HG02623 (cell line): ENCODE data around the gene ECI1.
"Not testable (repeated sequence)": the region's sequence is repeated elsewhere in the genome, so short reads cannot be mapped to it uniquely, and the experiment has no call there.

Source experiments
- ATAC-seq: cut with Tn5 transposase; IDR thresholded peaks from one replicate; pipeline ENCODE4 v1.9.1; 2021; ENCODE audit warnings: moderate library complexity; ENCODE audit not compliant: unreplicated experiment

The ECI1 gene

GRCh38 chr16:2257726-2258125 is 6.3 kb upstream of the ECI1 start:
- ATAC-seq = no peak

GRCh38 chr16:2256531-2257140 is 5.2 kb upstream of the ECI1 start:
- no peak for ATAC-seq

DNA sequence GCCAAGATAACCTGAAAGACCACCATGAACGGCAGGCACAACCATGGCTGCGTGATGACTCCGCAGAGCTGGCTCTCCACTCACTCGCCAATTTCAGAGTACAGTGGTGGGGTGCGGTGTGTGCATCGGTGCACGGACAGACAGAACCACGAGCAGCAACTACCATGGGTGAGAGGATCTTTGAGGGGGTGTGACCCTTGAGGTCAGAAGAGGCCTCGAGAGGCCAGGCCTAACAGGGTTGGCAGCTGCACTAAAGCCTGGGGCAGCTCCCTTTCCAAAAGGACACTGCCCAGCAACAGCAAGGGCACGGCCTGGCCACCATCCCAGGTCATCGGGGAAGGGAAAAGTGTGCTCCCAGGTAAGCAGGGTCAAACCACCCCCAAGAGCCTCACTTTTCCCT is 1.9 kb upstream of the ECI1 start:
- ATAC-seq = no peak

GRCh38 chr16:2252806-2253148 is 1.4 kb upstream of the ECI1 start:
- ATAC-seq = no peak

GRCh38 chr16:2250652-2251295 is 613 bp downstream of the ECI1 start:
- ATAC-seq = no peak

- no peak for ATAC-seq
Observed at GRCh38 chr16:2246301-2246885, 5.0 kb downstream of the ECI1 start.

DNA sequence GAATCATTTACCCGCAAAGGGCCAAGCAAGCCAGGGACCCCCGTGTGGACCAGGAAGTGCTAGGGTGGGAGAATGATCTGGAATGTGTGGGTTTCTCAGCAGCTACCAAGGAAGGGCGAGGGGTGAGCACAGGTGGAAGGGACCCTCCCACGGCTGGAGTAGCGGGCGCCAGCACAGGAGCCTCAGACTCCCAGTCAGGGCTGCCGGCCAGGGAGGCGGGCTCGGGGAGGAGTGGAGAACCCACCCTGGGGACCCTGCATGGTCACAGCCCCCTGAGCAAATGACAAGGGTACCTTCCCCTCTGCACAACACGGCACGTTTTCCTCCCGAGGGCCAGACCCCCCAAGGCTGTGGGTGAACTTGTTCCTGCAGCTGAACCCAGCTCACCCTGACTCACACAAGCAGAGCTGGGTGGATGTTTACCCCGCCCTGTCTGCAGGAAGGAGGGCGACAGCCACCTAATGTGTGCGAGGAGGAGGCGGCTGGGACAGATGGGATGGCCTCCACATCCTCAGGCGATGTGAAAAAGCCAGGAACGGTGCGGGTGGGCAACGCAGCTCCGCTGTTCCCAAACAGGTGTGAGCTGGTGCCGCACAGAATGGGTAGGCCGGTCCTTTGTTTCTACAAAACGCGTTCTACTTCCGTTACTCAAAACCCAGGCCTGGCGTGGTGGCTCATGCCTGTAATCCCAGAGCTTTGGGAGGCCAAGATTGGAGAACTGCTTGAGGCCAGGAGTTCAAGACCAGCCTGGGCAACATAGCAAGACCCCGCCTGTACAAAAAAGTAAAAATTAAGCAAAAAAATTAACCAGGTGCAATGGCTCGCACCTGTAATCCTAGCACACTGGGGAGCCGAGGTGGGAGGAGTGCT is 6.2 kb downstream of the ECI1 start:
- ATAC-seq = no peak

DNA sequence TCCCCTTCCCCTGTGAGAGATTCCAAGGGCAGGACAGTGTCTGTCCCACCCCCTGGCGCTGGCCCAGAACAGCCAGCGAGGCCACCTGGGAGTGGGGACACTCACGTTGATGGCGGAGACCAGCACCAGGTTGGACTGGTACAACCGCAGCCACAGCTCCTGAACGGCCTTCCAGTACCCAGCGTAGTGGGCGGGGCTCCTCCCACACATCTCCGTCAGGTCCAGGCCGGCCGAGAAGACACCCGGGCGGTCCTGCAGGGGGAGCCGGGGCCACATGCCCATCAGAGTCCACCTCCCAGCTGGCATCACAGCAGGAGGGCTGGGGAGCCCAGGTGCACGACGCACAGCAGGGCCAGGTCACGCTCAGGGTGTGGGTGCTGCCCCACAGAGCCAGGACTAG is 7.1 kb downstream of the ECI1 start:
- no peak for ATAC-seq

DNA sequence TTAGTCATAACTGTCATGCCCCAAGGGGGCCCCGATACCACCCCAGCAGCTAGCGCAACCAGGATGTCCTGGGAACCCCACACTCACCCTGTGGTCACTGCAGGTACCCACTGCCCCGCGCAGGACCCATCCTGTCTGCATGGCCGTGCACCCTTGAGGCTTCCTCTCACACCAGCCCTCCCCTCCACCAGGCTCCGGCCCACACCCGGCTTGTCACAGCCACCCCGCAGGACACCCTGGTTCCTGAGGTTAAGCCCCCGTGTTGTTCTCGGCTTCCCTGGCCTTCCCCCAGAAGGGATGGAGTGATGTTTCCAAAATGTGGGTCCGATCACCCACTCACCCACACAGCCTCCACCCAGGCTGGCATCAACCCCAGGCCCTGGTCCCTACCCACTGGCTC is 7.6 kb downstream of the ECI1 start:
- ATAC-seq = no peak

DNA sequence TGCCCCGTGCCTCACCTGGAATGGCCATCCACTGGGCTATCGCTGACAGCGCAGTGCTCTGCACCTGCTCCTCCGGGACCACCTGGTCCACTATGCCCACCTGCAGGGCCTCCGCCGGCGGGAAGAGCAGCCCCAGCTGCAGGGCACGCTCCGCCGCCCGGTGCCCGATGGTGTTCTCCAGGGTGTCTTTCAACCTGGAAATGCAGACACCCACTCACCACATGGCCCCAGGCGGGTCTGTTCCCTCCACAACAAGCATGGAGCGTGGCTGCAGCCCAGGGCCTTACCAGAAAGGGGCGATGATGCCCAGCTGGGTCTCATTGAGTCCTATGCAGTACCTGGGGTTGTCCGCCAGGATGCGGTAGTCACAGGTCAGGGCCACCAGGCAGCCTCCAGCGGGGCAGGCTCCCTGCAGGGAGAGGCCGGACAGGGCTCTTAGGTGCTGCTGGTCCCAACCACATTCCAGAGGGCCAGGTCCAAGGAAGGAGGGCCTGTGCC is 8.3 kb downstream of the ECI1 start:
- ATAC-seq = no peak

DNA sequence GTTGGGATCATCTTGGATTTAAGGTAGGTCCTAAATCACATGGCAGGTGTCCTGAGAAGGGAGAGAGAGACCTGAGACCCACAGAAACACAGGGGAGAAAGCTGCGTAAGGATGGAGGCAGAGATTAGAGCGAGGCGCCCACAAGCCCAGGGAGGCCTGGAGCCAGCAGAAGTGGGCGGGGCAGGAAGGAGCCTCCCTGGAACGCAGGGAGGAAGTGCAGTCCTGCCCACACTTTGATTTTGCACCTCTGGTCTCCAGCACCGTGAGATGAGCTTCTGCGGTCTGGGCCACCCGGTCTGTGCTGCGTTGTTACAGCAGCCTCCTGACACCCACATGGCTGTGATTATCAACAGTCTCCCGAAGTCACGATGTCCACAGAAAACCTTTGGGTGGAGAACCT is 8.8 kb downstream of the ECI1 start:
- ATAC-seq = no peak

- ATAC-seq = not testable (repeated sequence)
Observed at GRCh38 chr16:2240331-2240730, 11.1 kb downstream of the ECI1 start.

DNA sequence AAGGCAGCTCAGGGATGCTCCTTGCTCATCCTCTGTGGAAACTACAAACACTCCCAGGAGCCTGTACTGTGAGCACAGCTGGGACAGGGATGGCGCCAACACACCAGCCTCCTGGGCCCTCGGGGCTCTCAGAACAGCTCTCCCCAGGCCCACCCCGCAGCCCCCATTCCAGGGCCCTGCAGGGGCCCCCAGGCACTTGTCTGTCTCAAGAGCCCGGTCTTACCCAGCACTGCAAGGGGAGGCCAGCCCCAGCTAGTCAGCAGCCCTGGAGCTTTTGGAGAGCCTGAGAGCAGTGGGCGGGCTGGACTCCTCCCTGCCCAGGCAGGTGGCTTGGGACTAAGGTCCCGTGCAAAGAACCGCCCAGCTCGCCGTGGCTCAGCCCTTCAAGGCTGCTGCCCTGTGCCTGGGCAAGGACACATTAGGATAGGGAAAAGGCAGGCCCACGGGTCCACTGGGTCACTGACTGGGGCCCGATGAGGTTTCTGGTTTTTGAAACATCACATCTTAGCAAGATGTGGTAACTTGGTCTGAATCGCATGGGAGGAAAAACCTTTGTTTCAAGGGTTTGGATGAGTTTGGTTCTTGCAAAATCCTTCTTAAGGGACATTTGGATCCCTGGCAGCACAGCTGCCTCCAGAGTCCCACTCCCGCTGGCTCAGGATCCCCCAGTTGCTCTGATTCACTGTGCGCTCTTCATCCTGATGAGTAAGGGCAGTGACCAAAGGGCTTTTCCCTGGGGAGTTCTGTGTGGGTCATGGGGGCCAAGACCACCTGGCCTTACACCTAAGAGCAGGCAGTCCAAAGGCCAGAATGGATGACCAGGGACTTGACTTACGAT is 12.3 kb downstream of the ECI1 start:
- ATAC-seq = no peak

- no peak for ATAC-seq
Observed at GRCh38 chr16:2238150-2238837, 13.1 kb downstream of the ECI1 start.

- no peak for ATAC-seq
Observed at GRCh38 chr16:2237493-2238149, 13.8 kb downstream of the ECI1 start.

- no peak for ATAC-seq
Observed at GRCh38 chr16:2237102-2237482, 14.3 kb downstream of the ECI1 start.

DNA sequence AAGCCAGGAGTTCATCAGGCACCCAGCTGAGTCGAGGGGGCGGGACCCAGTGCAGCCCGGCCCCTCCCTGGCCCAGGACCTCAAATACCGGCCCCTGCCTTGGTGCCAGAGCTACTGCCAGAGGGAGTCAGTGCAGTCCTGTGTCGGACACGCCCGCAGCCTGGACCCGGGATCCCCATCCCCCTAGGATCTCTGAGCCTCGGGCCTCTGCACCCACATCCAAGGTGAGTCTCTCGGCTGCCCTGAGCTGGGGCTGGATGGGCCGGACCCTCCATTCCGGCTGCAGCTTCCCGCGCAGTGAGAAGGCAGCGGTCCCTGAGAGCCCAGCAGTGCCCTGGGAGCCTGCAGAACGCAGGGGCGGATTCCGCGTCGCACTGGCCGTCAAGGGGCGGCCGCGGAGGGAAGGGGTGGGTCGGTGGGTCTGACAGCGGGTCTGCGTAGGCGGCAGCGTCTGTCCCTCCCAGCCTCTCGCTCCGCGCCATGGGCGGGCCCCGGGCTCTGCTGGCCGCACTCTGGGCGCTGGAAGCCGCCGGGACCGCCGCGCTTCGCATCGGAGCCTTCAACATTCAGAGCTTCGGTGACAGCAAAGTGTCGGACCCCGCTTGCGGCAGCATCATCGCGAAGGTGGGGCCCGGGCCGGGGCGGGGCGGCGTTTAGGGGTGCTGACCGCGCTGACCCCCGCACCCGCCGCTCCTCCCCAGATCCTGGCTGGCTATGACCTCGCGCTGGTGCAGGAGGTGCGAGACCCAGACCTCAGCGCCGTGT is 14.9 kb downstream of the ECI1 start, which contains the start of gene DNASE1L2:
TSS of gene DNASE1L2 (plus strand) at position 108 of the 765 bp plus-strand sequence. CDS start at position 481, 373 bp downstream.
- no peak for ATAC-seq

- no peak for ATAC-seq
Observed at GRCh38 chr16:2235695-2236336, 15.6 kb downstream of the ECI1 start.
